ENCODE measurements around the gene SRGAP1. TPM values are rescaled to one million over a fixed set of nuclear protein-coding genes. Genes with fewer than 3 reads are reported as not detected.

The SRGAP1 gene
- total and polyA plus RNA-seq, 2 of the 4 experiments (the other 2 are of a cell fraction) = 10.0 to 10.2 TPM

- peaks cover 35 to 75% of the 10 kb centered on the region in 2 experiments for H3K79me1 ChIP-seq (ENCODE audit: low read depth in 1 of 2, low read length in 2 of 2)
- intact Hi-C loops (cut with micrococcal nuclease) = no loop called here
- WGBS, 2 experiments (ENCODE audit: extremely low coverage in 2 of 2, insufficient read length in 1 of 2) = no CpG with 5 or more reads among the region's 5 CpGs
- H3K4me3 ChIP-seq (ENCODE audit: insufficient read depth, low read depth, low read length) = no peak overlapping the region
- H2AK5ac ChIP-seq (ENCODE audit: low read depth, low read length) = peak overlapping the region; percentile 65
- H2AFZ ChIP-seq (replicated peaks; ENCODE audit: low read length, poor library complexity) = no peak overlapping the region
- H3K4me1 ChIP-seq (ENCODE audit: control insufficient read depth, insufficient read depth, low read length) = peaks cover 16% of the 10 kb centered on the region
- H3K9ac ChIP-seq (ENCODE audit: low read depth, low read length) = no peak overlapping the region
- CTCF ChIA-PET = interaction anchor here (1.2 kb wide), 1 partner anchor 153 kb away, joined by 5 read pairs; no protein-coding TSS in a partner anchor
- no peaks in the 10 kb centered on the region for H3K9me3 ChIP-seq (ENCODE audit: control insufficient read depth, insufficient read depth, low read length)
- peak overlapping the region; percentile 73 for H2BK20ac ChIP-seq (ENCODE audit: low read depth, low read length)
- H3K23ac ChIP-seq (ENCODE audit: low read depth, low read length) = peak overlapping the region; percentile 34
- H4K91ac ChIP-seq (ENCODE audit: insufficient read depth, low read depth, low read length) = peak overlapping the region; percentile 49; the same call in 1 of the 2 replicates
- dilution Hi-C loops (cut with HindIII; ENCODE audit: low sequenced_read_pairs, unreplicated experiment) = no loop called here
- peak overlapping the region; percentile 72 for H4K5ac ChIP-seq (ENCODE audit: low read depth, low read length)
- H4K20me1 ChIP-seq (ENCODE audit: insufficient read depth, low read length) = no peaks in the 10 kb centered on the region
- peak overlapping the region in 1 of 2 experiments; percentile 14; a peak in 1 of 4 replicates for H4K8ac ChIP-seq (ENCODE audit: low read depth in 2 of 2, low read length in 2 of 2)
- peak overlapping the region; percentile 52; the same call in 1 of the 2 replicates for H3K18ac ChIP-seq (ENCODE audit: low read depth, low read length)
- no peaks in the 10 kb centered on the region for H3K27me3 ChIP-seq (ENCODE audit: control insufficient read depth, insufficient read depth, low read length)
- TF ChIP-seq POLR2A (IDR thresholded peaks at IDR 0.05; ENCODE audit: low read depth, low read length) (no peak), FOS (IDR thresholded peaks at IDR 0.05; ENCODE audit: low read depth, low read length) (no peak), NFE2L2 (IDR thresholded peaks at IDR 0.05; ENCODE audit: low read depth, low read length) (no peak), ELK1 (IDR thresholded peaks at IDR 0.05; ENCODE audit: borderline replicate concordance, low read depth, low read length) (no peak), USF2 (IDR thresholded peaks at IDR 0.05; ENCODE audit: low read depth, low read length) (no peak), CTCF (conservative IDR thresholded peaks at IDR 0.05; ENCODE audit: low read depth, low read length) (no peak), MXI1 (IDR thresholded peaks at IDR 0.05; ENCODE audit: borderline replicate concordance, low read depth, low read length) (no peak), CEBPB (IDR thresholded peaks at IDR 0.05; ENCODE audit: low read depth, low read length) (no peak), SMC3 (IDR thresholded peaks at IDR 0.05; ENCODE audit: low read depth, low read length) (no peak), BHLHE40 (IDR thresholded peaks at IDR 0.05; ENCODE audit: low read depth, low read length) (no peak), MAZ (IDR thresholded peaks at IDR 0.05; ENCODE audit: borderline replicate concordance, low read depth, low read length) (no peak), CHD1 (IDR thresholded peaks at IDR 0.05; ENCODE audit: low read depth, low read length) (no peak)
- H2BK5ac ChIP-seq (ENCODE audit: low read depth, low read length, poor library complexity, severe bottlenecking) = peak overlapping the region; percentile 57
- H3K4ac ChIP-seq (ENCODE audit: low read depth, low read length) = peak overlapping the region; percentile 57
- in situ Hi-C loops (cut with MboI; ENCODE audit: low sequenced_read_pairs) = no loop called here
- H3K56ac ChIP-seq (ENCODE audit: extremely low read depth, insufficient read depth, low read length) = no peak overlapping the region
- peak overlapping the region; percentile 37; the same call in 1 of the 3 replicates for H2BK15ac ChIP-seq (ENCODE audit: low read depth, low read length)
- H3K27ac ChIP-seq (ENCODE audit: insufficient read depth, low read length) = peak overlapping the region; percentile 52; the same call in 1 of the 2 replicates
- H3K4me2 ChIP-seq (ENCODE audit: low read depth, low read length) = peak overlapping the region; percentile 17; the same call in 1 of the 2 replicates
- no TSS peak for BruUV-seq (replicated peaks)
- peaks cover 14% of the 10 kb centered on the region for H3K9me1 ChIP-seq (ENCODE audit: insufficient read depth, low read length)
- POLR2A ChIA-PET (ENCODE audit: unreplicated experiment) = no interaction called here
- peak overlapping the region; percentile 61 for H2BK120ac ChIP-seq (ENCODE audit: low read depth, low read length)
- H3K36me3 ChIP-seq (ENCODE audit: control insufficient read depth, insufficient read depth, low read length) = peaks cover 16% of the 10 kb centered on the region
- ATAC-seq (ENCODE audit: low read depth) = peak; percentile 8
- peak overlapping the region; percentile 28 for H3K14ac ChIP-seq (replicated peaks; ENCODE audit: low read depth, low read length)
- H2AK9ac ChIP-seq (replicated peaks; ENCODE audit: low read depth, low read length, poor library complexity) = no peak overlapping the region
- no peak for DNase-seq
These were observed 184.0 kb downstream of the SRGAP1 start for GRCh38 chr12:64028541-64028940.
